NCI-H526 (cell line): Measurements from ENCODE around the gene PATE1.

Source experiments
- DNase-seq, 2 experiments: peaks; one replicate each; lab custom pipeline; 2025; lab: John Stamatoyannopoulos, UW

The PATE1 gene

DNA sequence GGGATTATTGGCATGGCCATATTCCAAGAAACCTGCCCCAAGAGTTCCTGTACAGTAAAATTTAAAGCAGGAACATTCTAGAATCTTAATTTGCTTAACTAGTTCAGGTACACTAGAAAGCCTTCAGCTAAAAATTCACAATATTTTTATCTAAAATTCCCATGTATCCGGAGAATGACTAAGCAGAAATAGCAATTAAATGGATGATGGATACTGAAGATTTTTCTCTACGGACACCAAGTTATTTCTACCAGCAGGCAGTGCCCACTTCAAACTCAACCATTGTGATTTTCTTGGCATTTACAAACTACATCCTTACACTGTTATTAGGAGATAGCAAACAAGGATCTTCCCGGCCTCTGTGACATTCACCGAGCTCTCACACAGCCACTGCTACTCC lies 44.7 kb downstream of the PATE1 start:
- DNase-seq, result no peak

DNA sequence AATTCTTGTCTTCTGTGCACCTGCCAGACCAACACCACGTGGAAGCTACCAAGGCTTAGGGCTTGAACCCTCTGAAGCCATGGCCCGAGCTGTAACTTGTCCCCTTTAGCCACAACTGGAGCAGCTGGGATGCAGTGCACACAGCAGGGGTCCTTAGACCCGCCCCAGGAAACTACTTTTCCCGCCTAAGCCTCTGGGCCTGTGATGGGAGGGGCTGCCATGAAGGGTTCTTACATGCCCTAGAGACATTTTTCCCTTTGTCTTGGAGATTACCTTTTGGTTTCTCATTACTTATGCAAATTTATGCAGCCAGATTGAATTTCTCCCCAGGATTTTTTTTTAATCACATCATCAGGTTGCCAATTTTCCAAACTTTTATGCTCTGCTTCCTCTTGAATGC lies 51.6 kb downstream of the PATE1 start:
- DNase-seq, result no peak
